Lower leg skin (tissue), 3 donors: Measurements from ENCODE around the gene ELFN1.

Source experiments
- POLR2A ChIP-seq, 2 donors: fragments of 450-650 bp; IDR thresholded peaks; one replicate each; pipeline ENCODE4 v1.6.1; 2016 to 2017; ENCODE audit warnings: antibody characterized with exemption in 2 of 2, mild to moderate bottlenecking in 1 of 2, moderate library complexity in 1 of 2
- TF ChIP-seq, protein P1 (sequence below), 3 donors: fragments of 450-650 bp; IDR thresholded peaks; one replicate each; pipeline ENCODE4 v1.5.1; 2016; ENCODE audit warnings: antibody characterized with exemption in 3 of 3, mild to moderate bottlenecking in 3 of 3, moderate library complexity in 2 of 3

DNA sequence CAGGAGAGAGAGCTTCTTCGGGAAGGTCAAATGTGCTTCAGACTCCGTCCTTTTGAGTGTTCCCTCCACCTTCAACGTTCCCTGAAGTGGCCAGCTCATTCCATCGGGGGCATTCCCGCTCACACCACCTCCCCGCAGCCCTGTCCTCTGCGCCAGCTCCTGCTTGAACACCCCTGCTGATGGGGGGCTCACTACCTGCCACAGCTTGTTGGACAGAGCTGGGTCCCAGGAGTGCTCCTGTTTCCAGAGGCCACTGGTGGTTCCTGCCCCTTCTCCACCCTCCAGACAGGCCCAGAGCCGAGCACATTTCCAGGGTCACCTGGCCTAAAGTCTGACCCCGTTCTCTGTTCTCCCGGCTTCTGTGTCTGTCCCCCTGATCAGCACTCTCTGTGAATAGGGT lies 67.4 kb downstream of the ELFN1 start:
- TF ChIP-seq POLR2A (IDR thresholded peaks at IDR 0.05): no peak
- TF ChIP-seq, protein P1, sequence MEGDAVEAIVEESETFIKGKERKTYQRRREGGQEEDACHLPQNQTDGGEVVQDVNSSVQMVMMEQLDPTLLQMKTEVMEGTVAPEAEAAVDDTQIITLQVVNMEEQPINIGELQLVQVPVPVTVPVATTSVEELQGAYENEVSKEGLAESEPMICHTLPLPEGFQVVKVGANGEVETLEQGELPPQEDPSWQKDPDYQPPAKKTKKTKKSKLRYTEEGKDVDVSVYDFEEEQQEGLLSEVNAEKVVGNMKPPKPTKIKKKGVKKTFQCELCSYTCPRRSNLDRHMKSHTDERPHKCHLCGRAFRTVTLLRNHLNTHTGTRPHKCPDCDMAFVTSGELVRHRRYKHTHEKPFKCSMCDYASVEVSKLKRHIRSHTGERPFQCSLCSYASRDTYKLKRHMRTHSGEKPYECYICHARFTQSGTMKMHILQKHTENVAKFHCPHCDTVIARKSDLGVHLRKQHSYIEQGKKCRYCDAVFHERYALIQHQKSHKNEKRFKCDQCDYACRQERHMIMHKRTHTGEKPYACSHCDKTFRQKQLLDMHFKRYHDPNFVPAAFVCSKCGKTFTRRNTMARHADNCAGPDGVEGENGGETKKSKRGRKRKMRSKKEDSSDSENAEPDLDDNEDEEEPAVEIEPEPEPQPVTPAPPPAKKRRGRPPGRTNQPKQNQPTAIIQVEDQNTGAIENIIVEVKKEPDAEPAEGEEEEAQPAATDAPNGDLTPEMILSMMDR (IDR thresholded peaks at IDR 0.05): no peak
